ENCODE measurements around the gene EEF1A2.

GRCh38 chr20:63477061-63477616 lies 21.7 kb downstream of the EEF1A2 start:
- TF ChIP-seq, protein P1, sequence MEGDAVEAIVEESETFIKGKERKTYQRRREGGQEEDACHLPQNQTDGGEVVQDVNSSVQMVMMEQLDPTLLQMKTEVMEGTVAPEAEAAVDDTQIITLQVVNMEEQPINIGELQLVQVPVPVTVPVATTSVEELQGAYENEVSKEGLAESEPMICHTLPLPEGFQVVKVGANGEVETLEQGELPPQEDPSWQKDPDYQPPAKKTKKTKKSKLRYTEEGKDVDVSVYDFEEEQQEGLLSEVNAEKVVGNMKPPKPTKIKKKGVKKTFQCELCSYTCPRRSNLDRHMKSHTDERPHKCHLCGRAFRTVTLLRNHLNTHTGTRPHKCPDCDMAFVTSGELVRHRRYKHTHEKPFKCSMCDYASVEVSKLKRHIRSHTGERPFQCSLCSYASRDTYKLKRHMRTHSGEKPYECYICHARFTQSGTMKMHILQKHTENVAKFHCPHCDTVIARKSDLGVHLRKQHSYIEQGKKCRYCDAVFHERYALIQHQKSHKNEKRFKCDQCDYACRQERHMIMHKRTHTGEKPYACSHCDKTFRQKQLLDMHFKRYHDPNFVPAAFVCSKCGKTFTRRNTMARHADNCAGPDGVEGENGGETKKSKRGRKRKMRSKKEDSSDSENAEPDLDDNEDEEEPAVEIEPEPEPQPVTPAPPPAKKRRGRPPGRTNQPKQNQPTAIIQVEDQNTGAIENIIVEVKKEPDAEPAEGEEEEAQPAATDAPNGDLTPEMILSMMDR (IDR thresholded peaks at IDR 0.05; ENCODE audit: low read depth, low read length, missing input control): no peak
- TF ChIP-seq, protein P2, sequence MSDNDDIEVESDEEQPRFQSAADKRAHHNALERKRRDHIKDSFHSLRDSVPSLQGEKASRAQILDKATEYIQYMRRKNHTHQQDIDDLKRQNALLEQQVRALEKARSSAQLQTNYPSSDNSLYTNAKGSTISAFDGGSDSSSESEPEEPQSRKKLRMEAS (IDR thresholded peaks at IDR 0.05): no peak
- TF ChIP-seq FOXA1 (IDR thresholded peaks at IDR 0.05) (no peak), GABPA (IDR thresholded peaks at IDR 0.05 in 1 of 2, conservative IDR thresholded peaks at IDR 0.05 in 1 of 2) (no peak), RAD21 (IDR thresholded peaks at IDR 0.05) (no peak), YY1 (IDR thresholded peaks at IDR 0.05) (no peak), TAF1 (conservative IDR thresholded peaks at IDR 0.05) (no peak), RXRA (IDR thresholded peaks at IDR 0.05) (no peak)
- TF ChIP-seq, protein P3, sequence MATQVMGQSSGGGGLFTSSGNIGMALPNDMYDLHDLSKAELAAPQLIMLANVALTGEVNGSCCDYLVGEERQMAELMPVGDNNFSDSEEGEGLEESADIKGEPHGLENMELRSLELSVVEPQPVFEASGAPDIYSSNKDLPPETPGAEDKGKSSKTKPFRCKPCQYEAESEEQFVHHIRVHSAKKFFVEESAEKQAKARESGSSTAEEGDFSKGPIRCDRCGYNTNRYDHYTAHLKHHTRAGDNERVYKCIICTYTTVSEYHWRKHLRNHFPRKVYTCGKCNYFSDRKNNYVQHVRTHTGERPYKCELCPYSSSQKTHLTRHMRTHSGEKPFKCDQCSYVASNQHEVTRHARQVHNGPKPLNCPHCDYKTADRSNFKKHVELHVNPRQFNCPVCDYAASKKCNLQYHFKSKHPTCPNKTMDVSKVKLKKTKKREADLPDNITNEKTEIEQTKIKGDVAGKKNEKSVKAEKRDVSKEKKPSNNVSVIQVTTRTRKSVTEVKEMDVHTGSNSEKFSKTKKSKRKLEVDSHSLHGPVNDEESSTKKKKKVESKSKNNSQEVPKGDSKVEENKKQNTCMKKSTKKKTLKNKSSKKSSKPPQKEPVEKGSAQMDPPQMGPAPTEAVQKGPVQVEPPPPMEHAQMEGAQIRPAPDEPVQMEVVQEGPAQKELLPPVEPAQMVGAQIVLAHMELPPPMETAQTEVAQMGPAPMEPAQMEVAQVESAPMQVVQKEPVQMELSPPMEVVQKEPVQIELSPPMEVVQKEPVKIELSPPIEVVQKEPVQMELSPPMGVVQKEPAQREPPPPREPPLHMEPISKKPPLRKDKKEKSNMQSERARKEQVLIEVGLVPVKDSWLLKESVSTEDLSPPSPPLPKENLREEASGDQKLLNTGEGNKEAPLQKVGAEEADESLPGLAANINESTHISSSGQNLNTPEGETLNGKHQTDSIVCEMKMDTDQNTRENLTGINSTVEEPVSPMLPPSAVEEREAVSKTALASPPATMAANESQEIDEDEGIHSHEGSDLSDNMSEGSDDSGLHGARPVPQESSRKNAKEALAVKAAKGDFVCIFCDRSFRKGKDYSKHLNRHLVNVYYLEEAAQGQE (IDR thresholded peaks at IDR 0.05): no peak
- TF ChIP-seq, protein P4, sequence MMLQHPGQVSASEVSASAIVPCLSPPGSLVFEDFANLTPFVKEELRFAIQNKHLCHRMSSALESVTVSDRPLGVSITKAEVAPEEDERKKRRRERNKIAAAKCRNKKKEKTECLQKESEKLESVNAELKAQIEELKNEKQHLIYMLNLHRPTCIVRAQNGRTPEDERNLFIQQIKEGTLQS (IDR thresholded peaks at IDR 0.05): no peak
